Peyer's patch (tissue), 4 donors: ENCODE data around the gene BCAN.

Experiments
- CTCF ChIP-seq, 6 experiments: fragments of 450-650 bp in 4 of 6; fragments of 200-600 bp in 2 of 6; sonication (generic) in 1 of 6; IDR thresholded peaks; one replicate each; pipeline ENCODE4 v1.5.1; 2017 to 2019; ENCODE audit warnings: antibody characterized with exemption in 6 of 6, mild to moderate bottlenecking in 3 of 6, moderate library complexity in 1 of 6
- POLR2A ChIP-seq, 2 donors: fragments of 450-650 bp; IDR thresholded peaks; one replicate each; pipeline ENCODE4 v1.5.1; 2017; ENCODE audit warnings: antibody characterized with exemption in 2 of 2, mild to moderate bottlenecking in 2 of 2, moderate library complexity in 2 of 2

- TF ChIP-seq POLR2A (IDR thresholded peaks at IDR 0.05) (no peak), CTCF (IDR thresholded peaks at IDR 0.05) (no peak)
Measured at GRCh38 chr1:156644146-156644545, 2.2 kb downstream of the BCAN start.
